IMR-90 (cell line): ENCODE results near the gene NELL2. TPM values are rescaled to one million over a fixed set of nuclear protein-coding genes. Genes with fewer than 3 reads are reported as not detected.

Experiments
- ATAC-seq: fragments of 200-7000 bp; cut with Tn5 transposase; 2 replicates; pipeline ENCODE4 v1.9.1; 2020; ENCODE audit warnings: low read depth, mild to moderate bottlenecking, moderate library complexity
- BruUV-seq: library from RNA; stranded (reverse); fragments of 400-500 nt; replicated peaks from 2 replicates; lab custom pipeline; 2021; lab: Mats Ljungman, UMichigan
- CTCF ChIA-PET: fragments of 300-600 bp; formaldehyde crosslinking; extraction: SDS; loops from one replicate; lab custom pipeline; 2021; ENCODE audit warnings: antibody characterized with exemption; lab: Yijun Ruan, JAX
- POLR2A ChIA-PET: fragments of 300-600 bp; sonication (Branson Sonifier 250); formaldehyde crosslinking; loops from one replicate; lab custom pipeline; 2022; ENCODE audit warnings: antibody characterized with exemption; ENCODE audit not compliant: unreplicated experiment; lab: Charles Lee
- DNase-seq: peaks from one replicate; pipeline ENCODE4 v3.0.0; 2013
- H2AFZ ChIP-seq: replicated peaks from 2 replicates; pipeline ENCODE3; 2013; ENCODE audit warnings: low read length, mild to moderate bottlenecking; ENCODE audit not compliant: poor library complexity
- H2AK5ac ChIP-seq: 2 replicates; pipeline ENCODE4 v1.6.1; 2013; ENCODE audit warnings: low read depth, low read length, inconsistent platforms
- H2AK9ac ChIP-seq: replicated peaks from 2 replicates; pipeline ENCODE3; 2013; ENCODE audit warnings: mild to moderate bottlenecking, low read depth, low read length, moderate library complexity; ENCODE audit not compliant: poor library complexity
- H2BK120ac ChIP-seq: 2 replicates; pipeline ENCODE4 v1.6.1; 2013; ENCODE audit warnings: low read depth, low read length, inconsistent platforms
- H2BK15ac ChIP-seq: 3 replicates; pipeline ENCODE4 v1.6.1; 2013; ENCODE audit warnings: low read depth, low read length, inconsistent platforms
- H2BK20ac ChIP-seq: 2 replicates; pipeline ENCODE4 v1.6.1; 2013; ENCODE audit warnings: low read depth, mild to moderate bottlenecking, inconsistent platforms, low read length, moderate library complexity
- H2BK5ac ChIP-seq: 2 replicates; pipeline ENCODE4 v1.6.1; 2013; ENCODE audit warnings: mild to moderate bottlenecking, low read depth, low read length, inconsistent platforms; ENCODE audit not compliant: poor library complexity, severe bottlenecking
- H3K14ac ChIP-seq: replicated peaks from 2 replicates; pipeline ENCODE4 v1.6.1; 2013; ENCODE audit warnings: low read depth, low read length, inconsistent platforms
- H3K18ac ChIP-seq: 2 replicates; pipeline ENCODE4 v1.6.1; 2013; ENCODE audit warnings: low read depth, low read length, control low read depth
- H3K23ac ChIP-seq: 2 replicates; pipeline ENCODE4 v1.6.1; 2013; ENCODE audit warnings: low read depth, low read length, inconsistent platforms
- H3K27ac ChIP-seq: 2 replicates; pipeline ENCODE4 v1.5.1; 2013; ENCODE audit warnings: mild to moderate bottlenecking, control low read depth, low read length; ENCODE audit not compliant: insufficient read depth
- H3K27me3 ChIP-seq: 2 replicates; pipeline ENCODE4 v1.6.1; 2013; ENCODE audit warnings: low read length; ENCODE audit not compliant: control insufficient read depth, insufficient read depth
- H3K36me3 ChIP-seq: 2 replicates; pipeline ENCODE4 v1.6.1; 2013; ENCODE audit warnings: low read length, mixed read lengths; ENCODE audit not compliant: control insufficient read depth, insufficient read depth
- H3K4ac ChIP-seq: 2 replicates; pipeline ENCODE4 v1.6.1; 2013; ENCODE audit warnings: low read depth, low read length, inconsistent platforms
- H3K4me1 ChIP-seq: 2 replicates; pipeline ENCODE4 v1.6.1; 2013; ENCODE audit warnings: low read length, mixed read lengths; ENCODE audit not compliant: control insufficient read depth, insufficient read depth
- H3K4me2 ChIP-seq: 2 replicates; pipeline ENCODE4 v1.6.1; 2013; ENCODE audit warnings: low read depth, mild to moderate bottlenecking, control low read depth, low read length, moderate library complexity
- H3K4me3 ChIP-seq: 2 replicates; pipeline ENCODE4 v1.5.1; 2013; ENCODE audit warnings: low read depth, mild to moderate bottlenecking, control low read depth, low read length, moderate library complexity; ENCODE audit not compliant: insufficient read depth
- H3K56ac ChIP-seq: 2 replicates; pipeline ENCODE4 v1.6.1; 2013; ENCODE audit warnings: low read length, inconsistent platforms; ENCODE audit not compliant: insufficient read depth; ENCODE audit errors: extremely low read depth
- H3K79me1 ChIP-seq, 2 experiments: 2 replicates each; pipeline ENCODE4 v1.6.1; 2013; ENCODE audit warnings: low read length in 2 of 2, inconsistent platforms in 1 of 2, low read depth in 1 of 2
- H3K9ac ChIP-seq: 2 replicates; pipeline ENCODE4 v1.6.1; 2013; ENCODE audit warnings: low read depth, low read length, control low read depth
- H3K9me1 ChIP-seq: 2 replicates; pipeline ENCODE4 v1.6.1; 2013; ENCODE audit warnings: low read length, inconsistent platforms; ENCODE audit not compliant: insufficient read depth
- H3K9me3 ChIP-seq: 2 replicates; pipeline ENCODE4 v1.6.1; 2013; ENCODE audit warnings: low read length; ENCODE audit not compliant: control insufficient read depth, insufficient read depth
- H4K20me1 ChIP-seq: 2 replicates; pipeline ENCODE4 v1.6.1; 2013; ENCODE audit warnings: low read length, inconsistent platforms; ENCODE audit not compliant: insufficient read depth
- H4K5ac ChIP-seq: 2 replicates; pipeline ENCODE4 v1.6.1; 2013; ENCODE audit warnings: mild to moderate bottlenecking, low read depth, low read length, control low read depth
- H4K8ac ChIP-seq, 2 experiments: 2 replicates each; pipeline ENCODE4 v1.6.1; 2013; ENCODE audit warnings: low read depth in 2 of 2, low read length in 2 of 2, control low read depth in 1 of 2, inconsistent platforms in 1 of 2
- H4K91ac ChIP-seq: 2 replicates; pipeline ENCODE4 v1.6.1; 2013; ENCODE audit warnings: low read depth, low read length, inconsistent platforms; ENCODE audit not compliant: insufficient read depth
- CEBPB ChIP-seq: IDR thresholded peaks from 2 replicates; pipeline ENCODE4 v1.6.1; 2012; ENCODE audit warnings: low read depth, low read length, improper control_type of control experiment
- CHD1 ChIP-seq: IDR thresholded peaks from 2 replicates; pipeline ENCODE4 v1.6.1; 2012; ENCODE audit warnings: low read depth, low read length, improper control_type of control experiment
- FOS ChIP-seq: fragments of 150-350 bp; IDR thresholded peaks from 2 replicates; pipeline ENCODE4 v1.6.1; 2016; ENCODE audit warnings: low read depth, low read length
- MAFK ChIP-seq: IDR thresholded peaks from 2 replicates; pipeline ENCODE4 v1.6.1; 2012; ENCODE audit warnings: low read depth, low read length, improper control_type of control experiment
- MAZ ChIP-seq: IDR thresholded peaks from 2 replicates; pipeline ENCODE4 v1.6.1; 2012; ENCODE audit warnings: low read depth, mild to moderate bottlenecking, low read length, improper control_type of control experiment, moderate library complexity, borderline replicate concordance
- MXI1 ChIP-seq: IDR thresholded peaks from 2 replicates; pipeline ENCODE4 v1.6.1; 2012; ENCODE audit warnings: low read depth, mild to moderate bottlenecking, low read length, moderate library complexity, borderline replicate concordance
- POLR2A ChIP-seq: IDR thresholded peaks from 2 replicates; pipeline ENCODE4 v1.6.1; 2012; ENCODE audit warnings: mild to moderate bottlenecking, low read depth, low read length
- RAD21 ChIP-seq: IDR thresholded peaks from 2 replicates; pipeline ENCODE4 v1.6.1; 2012; ENCODE audit warnings: low read length, improper control_type of control experiment
- RCOR1 ChIP-seq: IDR thresholded peaks from 2 replicates; pipeline ENCODE4 v1.6.1; 2012; ENCODE audit warnings: mild to moderate bottlenecking, low read length, improper control_type of control experiment; ENCODE audit not compliant: insufficient replicate concordance
- RFX5 ChIP-seq: IDR thresholded peaks from 2 replicates; pipeline ENCODE4 v1.8.0; 2012; ENCODE audit warnings: low read depth, mild to moderate bottlenecking, low read length, moderate library complexity
- WGBS, 2 experiments: methylation state at CpG; one replicate each; pipeline versions ENCODE4 v1.1.5 to v1.1.7; 2013; ENCODE audit warnings: missing lambda C conversion rate in 2 of 2; ENCODE audit not compliant: insufficient read length in 1 of 2; ENCODE audit errors: extremely low coverage in 2 of 2; 5-methylcytosine and 5-hydroxymethylcytosine counted together
- dilution Hi-C: fragments of 300-500 bp; cut with HindIII; formaldehyde crosslinking; loops from one replicate; pipeline ENCODE4 v1.14.3; 2018; ENCODE audit warnings: low sequenced_read_pairs; ENCODE audit not compliant: unreplicated experiment
- in situ Hi-C: fragments of 300-500 bp; cut with MboI; formaldehyde crosslinking; loops from 3 replicates; pipeline ENCODE4 v1.14.3; 2019; ENCODE audit warnings: low sequenced_read_pairs, inconsistent platforms, mixed read lengths
- intact Hi-C: fragments of 100-400 bp; cut with micrococcal nuclease; formaldehyde crosslinking; loops from 2 replicates; pipeline ENCODE4 v1.10.0; 2022
- polyA plus RNA-seq, 3 experiments: library from polyadenylated mRNA; depleted of rRNA; stranded (reverse); fragments of >200 nt; gene quantifications; 2 replicates each; pipeline ENCODE4 v1.2.3, GENCODE V29; 2012; ENCODE audit warnings: low replicate concordance in 1 of 3
- total RNA-seq: library from RNA; depleted of rRNA; stranded (reverse); fragments of >200 nt; gene quantifications from 2 replicates; pipeline ENCODE4 v1.2.3, GENCODE V29; 2012
- TF ChIP-seq, protein P1 (sequence below): fragments of 150-350 bp; IDR thresholded peaks from 2 replicates; pipeline ENCODE4 v1.6.1; 2016; ENCODE audit warnings: low read depth, mild to moderate bottlenecking, low read length, moderate library complexity, borderline replicate concordance
- TF ChIP-seq, protein P2 (sequence below): fragments of 150-350 bp; IDR thresholded peaks from 2 replicates; pipeline ENCODE4 v1.6.1; 2017; ENCODE audit warnings: mild to moderate bottlenecking, antibody characterized with exemption, low read length, low read depth

NELL2 gene
- total and polyA plus RNA-seq, 2 of the 4 experiments (the other 2 are of a cell fraction): 0.18 to 0.26 TPM

DNA sequence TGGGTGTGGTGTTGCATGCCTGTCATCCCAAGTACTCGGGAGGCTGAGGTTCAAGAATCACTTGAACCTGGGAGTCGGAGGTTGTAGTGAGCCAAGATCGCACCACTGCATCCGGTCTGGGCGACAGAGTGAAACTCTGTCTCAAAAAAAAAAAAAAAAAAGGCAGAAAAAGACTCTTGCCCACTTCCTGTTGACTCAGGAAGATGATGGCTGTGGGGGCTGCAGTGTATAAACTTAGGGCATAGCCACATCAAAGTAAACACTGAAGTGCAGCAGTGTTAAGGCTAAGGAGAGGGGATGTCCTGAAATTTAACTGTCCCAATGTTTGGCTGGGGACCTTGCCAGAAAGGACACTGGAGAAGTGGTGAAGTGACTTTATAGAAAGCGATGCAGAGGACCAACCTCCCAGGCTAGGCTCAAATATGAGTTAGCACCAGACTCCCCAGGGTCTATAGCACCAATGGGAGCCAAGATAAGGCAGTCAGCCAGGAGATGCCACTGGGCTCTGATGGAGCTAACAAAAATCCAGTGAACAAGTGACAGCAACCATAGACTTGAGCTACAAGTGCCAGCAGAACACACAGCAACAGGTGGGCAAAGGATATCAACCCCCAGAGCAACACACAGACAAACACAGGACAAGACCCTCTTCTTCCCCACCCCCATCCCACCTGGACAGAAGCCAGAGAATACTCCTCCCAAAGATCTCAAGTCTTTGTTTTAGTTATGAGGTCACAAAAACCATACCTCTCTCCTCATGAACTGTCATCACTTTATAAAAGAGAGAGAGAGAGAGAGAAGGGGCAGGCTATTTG is 28.0 kb downstream of the NELL2 start:
- ATAC-seq (no peak), DNase-seq (no peak)
- BruUV-seq: no TSS peak
- no peak overlapping the region for H3K14ac ChIP-seq
- no peaks in the 10 kb centered on the region for H3K79me1 ChIP-seq
- no peaks in the 10 kb centered on the region for H3K9me1 ChIP-seq
- no peak overlapping the region for H4K5ac ChIP-seq
- H3K4ac ChIP-seq: no peak overlapping the region
- no peak overlapping the region for H3K56ac ChIP-seq
- H3K27me3 ChIP-seq: no peaks in the 10 kb centered on the region
- H3K36me3 ChIP-seq: no peaks in the 10 kb centered on the region
- H3K9me3 ChIP-seq: no peaks in the 10 kb centered on the region
- H2AK9ac ChIP-seq: no peak overlapping the region
- no peak overlapping the region for H2BK5ac ChIP-seq
- POLR2A ChIA-PET: no interaction called here
- no peak overlapping the region for H3K9ac ChIP-seq
- H2BK15ac ChIP-seq: no peak overlapping the region
- H3K4me3 ChIP-seq: no peak overlapping the region
- WGBS, 2 experiments: no CpG with 5 or more reads among the region's 6 CpGs
- H4K8ac ChIP-seq: no peak overlapping the region
- no peaks in the 10 kb centered on the region for H3K4me1 ChIP-seq
- H2BK120ac ChIP-seq: no peak overlapping the region
- no peak overlapping the region for H3K4me2 ChIP-seq
- in situ Hi-C loops: no loop called here
- no peak overlapping the region for H2BK20ac ChIP-seq
- intact Hi-C loops: no loop called here
- no peak overlapping the region for H2AFZ ChIP-seq
- TF ChIP-seq CEBPB: no peak
- no peak for TF ChIP-seq RCOR1
- TF ChIP-seq CHD1: no peak
- no peak for TF ChIP-seq MAZ
- no peak for TF ChIP-seq FOS
- TF ChIP-seq MAFK: no peak
- TF ChIP-seq RFX5: no peak
- TF ChIP-seq POLR2A: no peak
- TF ChIP-seq, protein P1, sequence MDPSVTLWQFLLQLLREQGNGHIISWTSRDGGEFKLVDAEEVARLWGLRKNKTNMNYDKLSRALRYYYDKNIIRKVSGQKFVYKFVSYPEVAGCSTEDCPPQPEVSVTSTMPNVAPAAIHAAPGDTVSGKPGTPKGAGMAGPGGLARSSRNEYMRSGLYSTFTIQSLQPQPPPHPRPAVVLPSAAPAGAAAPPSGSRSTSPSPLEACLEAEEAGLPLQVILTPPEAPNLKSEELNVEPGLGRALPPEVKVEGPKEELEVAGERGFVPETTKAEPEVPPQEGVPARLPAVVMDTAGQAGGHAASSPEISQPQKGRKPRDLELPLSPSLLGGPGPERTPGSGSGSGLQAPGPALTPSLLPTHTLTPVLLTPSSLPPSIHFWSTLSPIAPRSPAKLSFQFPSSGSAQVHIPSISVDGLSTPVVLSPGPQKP: no peak
- TF ChIP-seq, protein P2, sequence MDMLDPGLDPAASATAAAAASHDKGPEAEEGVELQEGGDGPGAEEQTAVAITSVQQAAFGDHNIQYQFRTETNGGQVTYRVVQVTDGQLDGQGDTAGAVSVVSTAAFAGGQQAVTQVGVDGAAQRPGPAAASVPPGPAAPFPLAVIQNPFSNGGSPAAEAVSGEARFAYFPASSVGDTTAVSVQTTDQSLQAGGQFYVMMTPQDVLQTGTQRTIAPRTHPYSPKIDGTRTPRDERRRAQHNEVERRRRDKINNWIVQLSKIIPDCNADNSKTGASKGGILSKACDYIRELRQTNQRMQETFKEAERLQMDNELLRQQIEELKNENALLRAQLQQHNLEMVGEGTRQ: no peak
- no peak for TF ChIP-seq RAD21
- TF ChIP-seq MXI1: no peak
- H3K27ac ChIP-seq: no peak overlapping the region
- dilution Hi-C loops: no loop called here
- H2AK5ac ChIP-seq: no peak overlapping the region
- CTCF ChIA-PET: no interaction called here
- no peaks in the 10 kb centered on the region for H4K20me1 ChIP-seq
- no peak overlapping the region for H4K91ac ChIP-seq
- H3K23ac ChIP-seq: no peak overlapping the region
- no peak overlapping the region for H3K18ac ChIP-seq
